Transverse colon (tissue), 4 donors: ENCODE data around the gene C2orf81. TPM values are rescaled to one million over a fixed set of nuclear protein-coding genes. Genes with fewer than 3 reads are reported as not detected.

Source experiments
- DNase-seq: peaks from one replicate; pipeline ENCODE4 v3.0.0-alpha.2; 2019
- H3K27ac ChIP-seq, 4 donors: fragments of 200-600 bp; sonication (generic); 2 replicates each; pipeline ENCODE4 v1.5.1; 2016 to 2018; ENCODE audit warnings: inconsistent platforms in 4 of 4
- H3K27me3 ChIP-seq: fragments of 200-600 bp; sonication (generic); 2 replicates; pipeline ENCODE4 v1.5.1; 2017; ENCODE audit warnings: inconsistent platforms
- H3K36me3 ChIP-seq, 4 donors: fragments of 200-600 bp; sonication (generic); 2 replicates each; pipeline ENCODE4 v1.5.1; 2017 to 2019; ENCODE audit warnings: inconsistent platforms in 4 of 4
- H3K4me1 ChIP-seq, 4 donors: fragments of 200-600 bp; sonication (generic); 2 replicates each; pipeline ENCODE4 v1.5.1; 2017 to 2020; ENCODE audit warnings: inconsistent platforms in 4 of 4
- H3K4me3 ChIP-seq, 4 donors: fragments of 200-600 bp; sonication (generic); 1 replicate in 1 of 4; 2 replicates in 3 of 4; pipeline versions ENCODE4 v1.5.1 to v1.6.1; 2017 to 2019; ENCODE audit warnings: inconsistent platforms in 4 of 4
- H3K9me3 ChIP-seq, 2 donors: fragments of 200-600 bp; sonication (generic); 2 replicates each; pipeline ENCODE4 v1.5.1; 2017 to 2019; ENCODE audit warnings: inconsistent platforms in 2 of 2
- EP300 ChIP-seq: sonication (generic); formaldehyde crosslinking; IDR thresholded peaks from one replicate; pipeline ENCODE4 v1.6.1; 2017; ENCODE audit warnings: antibody characterized with exemption, low read depth
- POLR2A ChIP-seq: fragments of 450-650 bp; IDR thresholded peaks from one replicate; pipeline ENCODE4 v1.6.1; 2016; ENCODE audit warnings: antibody characterized with exemption, mild to moderate bottlenecking, moderate library complexity
- POLR2AphosphoS5 ChIP-seq, 3 donors: sonication (generic); formaldehyde crosslinking; IDR thresholded peaks; one replicate each; pipeline ENCODE4 v1.6.1; 2016; ENCODE audit warnings: antibody characterized with exemption in 3 of 3
- WGBS, 2 donors: methylation state at CpG; one replicate each; pipeline ENCODE4 v1.1.5; 2018; ENCODE audit warnings: low coverage in 1 of 2; 5-methylcytosine and 5-hydroxymethylcytosine counted together
- in situ Hi-C, 4 donors: fragments of 200-750 bp; cut with MboI; loops; one replicate each; pipeline versions ENCODE4 v1.15.0 to v1.15.1; 2017; ENCODE audit warnings: low sequenced_read_pairs in 3 of 4, low pct_ligation_motif_present in 1 of 4, low pct_unique_long_range_greater_than_20kb in 1 of 4
- intact Hi-C: fragments of 100-400 bp; cut with DNase I; formaldehyde crosslinking; loops from one replicate; pipeline ENCODE4 v1.15.1; 2023; ENCODE audit warnings: low total_unique reads
- total RNA-seq, 4 donors: library from RNA; depleted of rRNA; stranded (reverse); fragments of >200 nt; gene quantifications; one replicate each; pipeline ENCODE4 v1.1.0, GENCODE V29; 2016
- TF ChIP-seq, protein P1 (sequence below), 5 experiments: fragments of 200-600 bp in 3 of 5; fragments of 450-650 bp in 2 of 5; sonication (generic) in 3 of 5; IDR thresholded peaks; 1 replicate in 2 of 5; 2 replicates in 3 of 5; pipeline ENCODE4 v1.5.1; 2016 to 2017; ENCODE audit warnings: antibody characterized with exemption in 5 of 5, inconsistent platforms in 3 of 5, mild to moderate bottlenecking in 2 of 5, moderate library complexity in 1 of 5

The C2orf81 gene
- total RNA-seq, 4 donors from 2014 or later = 0.82 to 1.3 TPM; not detected in 2

- DNase-seq = no peak
- Histone ChIP-seq H3K4me3 (no peak overlapping the region), H3K27me3 (no peaks in the 10 kb centered on the region), H3K4me1 (peaks cover 9 to 28% (median 12%) of the 10 kb centered on the region in 4 donors), H3K27ac (no peak overlapping the region), H3K36me3 (no peaks in the 10 kb centered on the region), H3K9me3 (no peaks in the 10 kb centered on the region)
- intact Hi-C loops (no loop called here), in situ Hi-C loops (no loop called here)
- TF ChIP-seq EP300 = no peak
- TF ChIP-seq POLR2A = no peak
- TF ChIP-seq, protein P1, sequence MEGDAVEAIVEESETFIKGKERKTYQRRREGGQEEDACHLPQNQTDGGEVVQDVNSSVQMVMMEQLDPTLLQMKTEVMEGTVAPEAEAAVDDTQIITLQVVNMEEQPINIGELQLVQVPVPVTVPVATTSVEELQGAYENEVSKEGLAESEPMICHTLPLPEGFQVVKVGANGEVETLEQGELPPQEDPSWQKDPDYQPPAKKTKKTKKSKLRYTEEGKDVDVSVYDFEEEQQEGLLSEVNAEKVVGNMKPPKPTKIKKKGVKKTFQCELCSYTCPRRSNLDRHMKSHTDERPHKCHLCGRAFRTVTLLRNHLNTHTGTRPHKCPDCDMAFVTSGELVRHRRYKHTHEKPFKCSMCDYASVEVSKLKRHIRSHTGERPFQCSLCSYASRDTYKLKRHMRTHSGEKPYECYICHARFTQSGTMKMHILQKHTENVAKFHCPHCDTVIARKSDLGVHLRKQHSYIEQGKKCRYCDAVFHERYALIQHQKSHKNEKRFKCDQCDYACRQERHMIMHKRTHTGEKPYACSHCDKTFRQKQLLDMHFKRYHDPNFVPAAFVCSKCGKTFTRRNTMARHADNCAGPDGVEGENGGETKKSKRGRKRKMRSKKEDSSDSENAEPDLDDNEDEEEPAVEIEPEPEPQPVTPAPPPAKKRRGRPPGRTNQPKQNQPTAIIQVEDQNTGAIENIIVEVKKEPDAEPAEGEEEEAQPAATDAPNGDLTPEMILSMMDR (IDR thresholded peaks at IDR 0.05) = no peak
- 64% methylated on average over 3 of the region's 3 CpGs; no CpG with 5 or more reads in 1 of the 2 donors for WGBS, 2 donors
Measured at GRCh38 chr2:74416778-74417177, 4.6 kb downstream of the C2orf81 start.

GRCh38 chr2:74415762-74416395, 5.5 kb downstream of the C2orf81 start:
- Histone ChIP-seq H3K9me3 (no peaks in the 10 kb centered on the region), H3K36me3 (no peaks in the 10 kb centered on the region), H3K4me3 (peak overlapping the region; percentile 29 to 52 (median 40)), H3K27me3 (no peaks in the 10 kb centered on the region), H3K27ac (peak overlapping the region; percentile 10 to 71 (median 50)), H3K4me1 (peaks cover 6 to 22% (median 11%) of the 10 kb centered on the region in 4 donors)
- in situ Hi-C loops = no loop called here
- TF ChIP-seq POLR2A = no peak
- TF ChIP-seq, protein P1 (IDR thresholded peaks at IDR 0.05) = no peak
- TF ChIP-seq POLR2AphosphoS5 (IDR thresholded peaks at IDR 0.05) = no peak
- TF ChIP-seq EP300 = no peak
- WGBS, 2 donors = 73% methylated on average over 35 of the region's 35 CpGs; no CpG with 5 or more reads in 1 of the 2 donors
- no peak for DNase-seq
- intact Hi-C loops = no loop called here

DNA sequence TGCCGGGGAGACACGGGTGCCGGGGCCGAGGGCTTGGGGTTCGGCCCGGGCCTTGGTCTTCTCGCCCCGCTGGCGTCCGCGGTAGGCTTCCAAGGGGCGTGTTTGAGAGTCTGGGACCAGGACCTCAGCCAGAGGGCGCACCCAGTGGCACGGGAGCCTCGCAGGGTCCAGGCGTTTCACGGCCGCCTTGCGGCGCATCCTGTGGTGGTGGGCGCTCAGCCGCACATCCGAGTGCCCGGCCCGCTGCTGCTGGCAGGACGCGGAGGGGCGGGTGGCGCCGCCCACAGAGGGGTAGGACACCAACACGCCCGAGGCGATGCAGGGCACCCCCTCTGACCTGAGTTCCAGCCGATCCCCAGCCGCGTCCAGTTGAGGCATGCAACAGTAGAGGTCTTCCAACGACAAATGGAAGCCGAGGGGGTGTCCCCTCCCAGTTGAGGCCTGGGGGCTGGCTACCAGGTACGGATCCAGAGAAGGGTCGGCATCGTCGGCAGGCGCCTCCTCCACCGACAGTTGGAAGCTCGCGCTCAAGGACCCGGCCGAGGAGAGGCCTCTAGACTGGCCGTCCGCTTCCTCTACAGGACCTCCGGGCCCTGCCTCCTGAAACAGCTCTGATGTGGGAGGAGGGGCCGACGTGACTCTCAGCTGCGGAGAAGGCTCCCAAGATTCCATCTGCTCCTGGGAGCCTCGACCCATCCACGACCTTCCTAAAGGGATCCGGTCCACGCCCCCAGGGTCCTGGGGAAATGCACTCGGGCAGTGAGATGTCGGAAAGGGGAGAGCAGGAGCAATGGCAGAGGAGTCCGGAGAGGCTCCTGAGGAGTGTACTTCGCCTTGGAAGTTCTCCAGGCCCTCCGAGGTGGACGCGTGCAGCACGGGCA, 6.3 kb downstream of the C2orf81 start:
- in situ Hi-C loops (no loop called here), intact Hi-C loops (no loop called here)
- Histone ChIP-seq H3K27ac (peak overlapping the region; percentile 10 to 71 (median 50)), H3K4me1 (peaks cover 3 to 15% (median 10%) of the 10 kb centered on the region in 4 donors), H3K9me3 (no peaks in the 10 kb centered on the region), H3K27me3 (no peaks in the 10 kb centered on the region), H3K4me3 (peak overlapping the region; percentile 29 to 52 (median 40)), H3K36me3 (no peaks in the 10 kb centered on the region)
- TF ChIP-seq, protein P1 (IDR thresholded peaks at IDR 0.05) = peak in 4 of 5 experiments; percentile 14 to 31 (median 22)
- TF ChIP-seq POLR2A (peak; percentile 2), POLR2AphosphoS5 (IDR thresholded peaks at IDR 0.05) (no peak)
- DNase-seq = peak; percentile 51
- 57% methylated on average over 51 of the region's 66 CpGs; no CpG with 5 or more reads in 1 of the 2 donors for WGBS, 2 donors

DNA sequence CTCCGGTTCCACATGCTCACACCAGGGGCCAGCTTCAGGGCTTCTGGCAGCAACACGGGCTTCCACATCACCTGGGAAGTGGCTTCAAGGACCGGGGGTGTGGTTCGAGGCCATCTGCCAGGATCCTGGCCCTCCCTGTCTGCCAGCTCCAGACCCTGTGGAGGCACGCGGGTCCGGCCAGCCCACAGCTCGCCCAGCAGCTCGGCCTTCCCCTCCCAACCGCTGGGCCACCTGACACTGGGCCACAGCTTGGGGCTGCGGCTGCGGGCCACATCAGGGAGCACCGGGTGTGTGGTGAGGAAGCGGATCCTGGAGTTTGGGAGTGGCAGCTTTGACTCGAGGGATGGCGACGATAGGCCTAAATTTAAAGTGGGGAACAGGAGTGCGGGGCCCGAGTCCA, 7.0 kb downstream of the C2orf81 start:
- Histone ChIP-seq H3K27ac (peak overlapping the region in 3 of 4 donors; percentile 49 to 71 (median 50)), H3K27me3 (no peaks in the 10 kb centered on the region), H3K4me1 (peaks cover 3 to 15% (median 10%) of the 10 kb centered on the region in 4 donors), H3K36me3 (no peaks in the 10 kb centered on the region), H3K9me3 (no peaks in the 10 kb centered on the region), H3K4me3 (peak overlapping the region; percentile 29 to 52 (median 40))
- intact Hi-C loops (no loop called here), in situ Hi-C loops (no loop called here)
- DNase-seq = no peak
- TF ChIP-seq, protein P1 (IDR thresholded peaks at IDR 0.05) = no peak
- TF ChIP-seq EP300 (no peak), POLR2AphosphoS5 (IDR thresholded peaks at IDR 0.05) (no peak), POLR2A (no peak)
- 79% methylated on average over 19 of the region's 19 CpGs; no CpG with 5 or more reads in 1 of the 2 donors for WGBS, 2 donors
